Lung microvascular endothelial cell (primary cell): ENCODE data around the gene STIM1. TPM values are rescaled to one million over a fixed set of nuclear protein-coding genes. Genes with fewer than 3 reads are reported as not detected.
A peak's percentile ranks its signal among the peaks of the same experiment; 100 is the strongest.

ENCODE experiments used
- DNase-seq, 2 donors: peaks; one replicate each; pipeline versions ENCODE4 v3.0.0 to v3.0.0-alpha.2; 2010; ENCODE audit warnings: low read depth in 2 of 2
- total RNA-seq: library from RNA; depleted of rRNA; stranded (reverse); fragments of >200 nt; gene quantifications from 2 replicates; pipeline ENCODE4 v1.2.1, GENCODE V29; 2014

STIM1 gene
- total RNA-seq, 1 donor from 2014 or later, result 32.7 TPM

DNA sequence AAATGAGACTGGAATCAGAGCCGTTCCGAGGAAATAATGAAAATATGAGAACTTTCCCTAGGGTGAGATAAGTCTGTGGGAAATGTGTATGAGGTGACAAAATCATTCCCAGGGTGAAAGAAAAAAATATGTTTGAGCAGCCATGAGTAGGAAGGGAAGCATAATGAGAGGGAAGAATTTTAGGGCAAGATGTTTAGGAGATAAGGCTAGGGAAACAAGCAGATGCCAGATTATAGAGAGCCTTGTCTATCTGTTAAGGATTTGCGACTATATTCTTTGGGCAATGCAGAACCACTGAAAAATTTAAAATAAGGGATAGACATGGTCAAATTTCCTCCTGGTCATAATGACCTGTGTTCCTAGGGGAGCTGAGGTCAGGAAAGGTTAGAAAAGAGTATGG lies 54.4 kb downstream of the STIM1 start:
- DNase-seq, result no peak

DNA sequence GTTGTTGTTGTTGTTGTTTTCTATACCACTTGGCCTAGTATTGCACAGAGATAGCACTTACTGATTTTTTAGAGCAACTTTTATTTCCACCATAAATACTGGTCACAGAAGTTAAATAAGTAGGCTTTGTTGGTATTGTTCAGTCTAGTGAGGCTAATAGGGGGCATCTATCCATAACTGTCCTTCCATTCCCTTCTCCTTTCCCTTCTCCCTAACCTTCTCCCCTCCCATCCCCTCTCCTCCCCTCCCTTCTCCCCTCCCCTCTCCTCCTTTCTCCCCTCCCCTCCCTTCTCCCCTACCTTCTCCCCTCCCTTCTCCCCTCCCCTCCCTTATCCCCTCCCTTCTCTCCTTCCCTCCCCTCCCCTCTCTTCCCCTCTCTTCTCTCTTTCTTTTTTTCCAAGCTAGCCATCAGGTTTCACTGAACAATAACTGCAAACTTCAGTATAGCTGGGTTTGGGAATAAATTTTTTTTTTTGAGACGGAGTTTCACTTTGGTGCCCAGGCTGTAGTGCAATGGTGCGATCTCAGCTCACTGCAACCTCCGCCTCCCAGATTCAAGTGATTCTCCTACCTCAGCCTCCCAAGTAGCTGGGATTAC lies 56.5 kb downstream of the STIM1 start:
- no peak for DNase-seq

DNA sequence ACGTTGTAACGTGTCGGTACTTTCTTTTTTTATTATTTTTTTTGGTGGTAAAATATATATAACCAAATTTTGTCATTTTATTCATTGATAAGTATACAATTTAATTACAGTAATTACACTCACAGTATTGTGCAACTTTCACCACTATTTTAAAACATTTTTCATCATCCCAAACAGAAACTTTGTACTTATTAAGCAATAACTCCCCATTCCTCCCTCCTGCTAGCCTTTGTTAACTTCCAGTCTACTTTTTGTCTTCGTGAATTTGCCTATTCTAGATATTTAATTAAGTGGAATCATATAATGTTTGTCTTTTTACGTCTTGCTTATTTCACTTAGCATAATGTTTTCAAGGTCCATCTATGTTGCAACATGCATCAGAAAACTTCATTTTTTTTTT lies 58.5 kb downstream of the STIM1 start:
- DNase-seq, result no peak

DNA sequence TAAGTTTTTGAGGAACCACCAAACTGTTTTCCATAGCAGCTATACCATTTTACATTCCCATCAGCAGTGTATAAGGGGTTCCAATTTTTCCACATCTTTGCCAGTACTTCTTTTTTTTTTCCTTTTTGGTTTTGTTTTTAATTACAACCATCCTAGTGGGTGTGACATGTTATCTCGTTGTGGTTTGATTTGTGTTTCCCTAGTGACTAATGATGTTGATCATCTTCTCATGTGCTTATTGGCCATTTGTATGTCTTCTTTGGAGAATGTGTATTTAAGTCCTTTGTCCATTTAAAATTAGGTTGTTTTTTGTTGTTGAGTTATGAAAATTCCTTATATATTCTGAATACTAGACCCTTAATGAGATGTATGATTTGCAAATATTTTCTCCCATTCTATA lies 59.3 kb downstream of the STIM1 start:
- peak in 1 of 2 donors; percentile 20 for DNase-seq

DNA sequence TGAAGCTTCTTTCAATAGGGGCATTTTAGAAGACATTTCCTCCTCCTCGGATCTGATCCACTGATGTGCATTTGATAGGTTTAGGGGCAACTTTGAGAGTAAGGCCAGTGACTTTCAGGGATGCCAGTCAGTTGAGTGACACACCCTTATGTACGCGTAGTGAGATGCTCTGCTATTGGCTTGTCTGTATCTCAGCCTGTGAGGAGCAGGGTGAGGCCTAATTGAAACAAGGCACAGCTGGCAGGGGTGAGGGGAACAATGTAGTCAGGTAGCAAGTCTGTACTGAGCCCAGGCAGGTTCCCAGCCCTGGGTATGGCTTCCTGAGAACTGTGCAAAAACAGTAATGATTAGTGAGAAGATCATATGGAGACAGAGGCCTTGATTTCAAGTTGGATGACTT lies 61.5 kb downstream of the STIM1 start:
- DNase-seq, result no peak

DNA sequence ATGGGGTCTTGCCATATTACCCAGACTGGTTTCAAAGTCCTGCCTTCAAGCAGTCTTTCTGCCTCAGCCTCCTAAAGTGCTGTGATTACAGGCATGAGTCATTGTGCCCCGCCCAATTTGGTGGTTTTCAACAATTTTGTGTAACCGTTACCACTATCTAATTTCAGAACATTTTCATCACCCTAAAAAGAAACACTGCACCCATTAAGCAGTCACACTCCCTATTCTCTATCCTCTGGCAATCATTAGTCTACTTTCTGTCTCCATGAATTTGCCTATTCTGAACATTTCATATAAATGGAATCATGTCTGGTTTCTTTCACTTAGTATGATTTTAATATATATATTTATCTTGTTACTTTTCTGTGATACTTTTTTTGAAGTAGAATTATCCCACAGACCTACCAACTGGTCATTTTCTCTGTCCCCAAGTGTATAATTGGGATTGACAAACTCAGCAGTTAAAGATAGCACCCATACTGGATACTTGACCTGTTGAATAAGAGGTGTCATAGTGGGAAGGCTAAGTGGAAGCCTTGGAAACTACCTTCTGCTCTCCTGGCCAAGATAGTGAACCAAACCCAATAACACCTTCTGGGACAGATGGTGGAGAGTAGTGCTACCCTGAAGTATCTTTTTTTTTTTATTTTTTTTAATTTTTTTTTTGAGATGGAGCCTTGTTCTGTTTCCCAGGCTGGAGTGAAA lies 64.8 kb downstream of the STIM1 start:
- no peak for DNase-seq

DNA sequence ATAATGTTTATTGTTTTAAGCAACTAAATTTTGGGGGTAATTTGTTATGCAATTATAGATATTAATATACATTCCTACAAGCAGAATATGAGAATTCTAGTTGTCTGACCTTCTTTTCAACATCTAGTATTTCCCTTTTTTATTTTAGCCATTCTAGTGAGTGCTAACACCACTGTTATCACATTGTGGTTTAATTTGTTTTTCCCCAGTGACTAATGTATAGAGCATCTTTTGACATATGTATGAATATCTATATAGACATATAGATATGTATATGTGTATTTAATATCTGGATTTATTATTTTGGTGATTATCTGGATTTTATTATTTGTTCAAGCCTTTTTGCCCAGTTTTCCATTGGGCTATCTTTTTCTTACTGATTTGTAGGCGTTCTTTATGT lies 66.6 kb downstream of the STIM1 start:
- no peak for DNase-seq

DNA sequence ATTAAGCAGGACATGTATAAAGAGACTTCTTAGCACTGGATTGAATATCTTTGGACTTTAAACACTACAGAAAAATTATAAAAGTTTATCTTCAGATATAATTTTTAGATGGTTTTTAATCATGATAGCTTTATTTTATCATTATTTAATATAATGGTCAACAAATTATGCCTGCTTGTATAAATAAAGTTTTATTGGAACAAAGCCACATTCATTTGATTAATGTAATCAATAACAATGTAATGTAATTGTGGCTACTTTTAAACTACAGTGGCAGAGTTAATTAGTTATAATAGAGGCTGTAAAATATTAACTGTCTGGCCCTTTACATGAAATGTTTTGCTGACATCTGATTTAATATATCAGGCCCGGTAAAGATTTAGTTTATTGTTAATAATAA lies 70.0 kb downstream of the STIM1 start:
- DNase-seq, result no peak

DNA sequence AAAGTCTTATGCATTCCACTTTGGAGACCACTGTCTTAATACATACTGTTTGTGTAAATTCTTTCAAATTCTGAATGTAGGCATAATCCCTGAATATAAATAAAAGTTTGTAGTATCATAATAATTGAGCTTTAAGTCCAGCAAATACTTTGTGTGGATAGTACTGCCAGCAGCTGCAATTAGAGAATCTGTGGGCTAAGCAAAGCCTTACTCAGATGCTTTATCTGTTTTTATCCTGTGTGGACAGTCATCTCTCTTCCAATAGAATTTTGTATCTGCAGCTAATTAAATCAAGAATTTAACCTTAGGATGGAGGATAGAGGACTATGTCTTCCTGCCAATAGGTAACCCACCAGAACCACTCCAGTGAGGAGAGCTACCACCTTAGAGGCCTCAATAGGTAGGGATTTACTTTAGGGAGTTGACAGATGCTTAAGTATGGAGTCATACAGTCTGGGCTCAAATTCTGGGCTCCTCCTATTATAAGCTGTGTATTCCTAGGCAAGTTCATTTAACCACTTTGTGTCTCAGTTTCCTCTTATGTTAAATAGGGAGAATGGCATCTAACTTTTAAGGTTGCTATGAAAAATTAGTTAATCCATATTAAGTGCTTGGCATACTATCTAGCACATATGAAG lies 71.1 kb downstream of the STIM1 start:
- DNase-seq, result no peak

DNA sequence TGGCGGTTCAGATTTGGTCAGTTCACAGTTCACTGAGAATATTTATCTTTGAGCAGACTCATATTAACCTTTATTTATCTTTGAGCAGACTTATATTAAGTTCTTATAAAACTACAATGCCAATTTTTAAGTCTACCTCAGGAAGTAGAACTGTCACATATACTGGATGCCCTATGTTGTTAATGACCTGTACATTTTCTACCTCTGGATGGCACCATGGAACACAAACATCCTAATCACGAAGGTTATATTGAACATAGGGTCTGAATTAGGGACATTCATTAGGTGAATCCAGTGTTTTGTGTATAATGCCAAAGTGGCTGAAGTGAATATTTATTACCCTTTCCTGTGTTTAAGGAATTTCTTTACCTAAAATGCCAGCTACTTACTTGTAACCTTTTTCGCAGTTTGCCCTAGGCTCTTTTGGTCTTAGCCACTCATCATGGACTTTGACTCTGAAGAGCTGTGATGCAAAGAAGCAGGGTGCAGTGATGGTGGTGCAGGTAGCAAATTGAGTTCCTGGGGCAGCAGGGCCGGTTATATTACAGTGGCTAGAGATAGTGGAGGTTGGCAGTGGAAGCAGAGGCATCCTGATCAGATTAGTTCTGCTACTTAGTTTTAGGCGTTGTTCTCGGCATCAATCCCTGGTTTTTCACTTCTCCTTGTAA lies 71.8 kb downstream of the STIM1 start:
- DNase-seq, result no peak

DNA sequence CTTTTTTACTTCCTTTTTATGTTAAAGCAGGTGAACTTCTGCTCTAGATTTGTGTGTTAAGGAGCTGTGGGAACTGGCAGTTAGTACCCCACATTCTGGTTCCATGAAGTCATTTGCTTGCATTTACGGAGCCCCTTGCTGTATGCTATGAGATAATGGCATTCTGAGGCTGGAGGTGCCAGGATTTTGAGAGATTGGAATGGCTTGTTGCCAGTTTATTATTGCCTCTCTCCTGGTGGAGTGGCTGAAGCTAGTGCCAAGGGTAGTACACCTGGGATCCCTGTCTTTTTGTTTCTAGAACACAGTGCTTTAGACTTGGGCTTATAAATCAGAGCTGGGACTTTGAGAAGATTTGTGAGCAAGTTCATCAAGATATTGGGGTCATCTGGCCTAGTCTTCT lies 73.8 kb downstream of the STIM1 start:
- no peak for DNase-seq

DNA sequence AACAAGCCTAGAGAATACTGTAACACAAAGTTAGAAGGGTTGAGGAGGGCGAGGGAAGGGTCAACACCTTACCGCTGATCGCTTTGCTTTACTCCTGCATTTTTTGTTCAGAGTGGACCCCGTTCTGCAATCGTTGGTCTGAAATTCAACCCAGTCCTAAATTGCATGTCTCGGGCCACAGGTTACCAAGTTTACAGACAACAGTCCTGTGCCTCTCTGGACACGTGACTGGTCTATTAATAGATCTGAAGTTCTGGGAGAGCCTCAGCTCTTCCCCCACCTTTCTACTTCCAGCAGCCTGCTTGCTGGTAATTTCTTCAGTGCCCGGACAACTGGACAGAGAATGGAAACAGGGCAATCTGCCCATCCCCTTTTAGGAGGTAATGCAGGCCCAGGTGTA lies 74.2 kb downstream of the STIM1 start:
- no peak for DNase-seq

DNA sequence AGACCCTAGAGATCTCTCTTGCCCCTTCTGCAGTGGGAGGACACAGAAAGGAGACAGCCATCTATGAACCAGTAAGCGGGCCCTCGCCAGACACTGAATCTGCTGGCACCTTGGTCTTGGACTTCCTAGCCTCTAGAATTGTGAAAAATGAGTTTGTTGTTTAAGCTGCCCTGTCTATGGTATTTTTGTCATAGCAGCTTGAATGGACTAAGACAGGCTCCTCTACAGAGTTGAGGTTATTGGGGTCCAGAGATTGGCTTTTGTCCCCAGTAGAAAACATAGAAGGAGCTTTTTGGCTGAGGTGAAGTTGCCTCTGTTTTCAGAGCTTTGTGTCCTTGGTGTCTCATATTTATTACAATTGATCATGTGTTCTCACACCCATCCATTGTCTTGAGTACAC lies 77.2 kb downstream of the STIM1 start:
- no peak for DNase-seq

DNA sequence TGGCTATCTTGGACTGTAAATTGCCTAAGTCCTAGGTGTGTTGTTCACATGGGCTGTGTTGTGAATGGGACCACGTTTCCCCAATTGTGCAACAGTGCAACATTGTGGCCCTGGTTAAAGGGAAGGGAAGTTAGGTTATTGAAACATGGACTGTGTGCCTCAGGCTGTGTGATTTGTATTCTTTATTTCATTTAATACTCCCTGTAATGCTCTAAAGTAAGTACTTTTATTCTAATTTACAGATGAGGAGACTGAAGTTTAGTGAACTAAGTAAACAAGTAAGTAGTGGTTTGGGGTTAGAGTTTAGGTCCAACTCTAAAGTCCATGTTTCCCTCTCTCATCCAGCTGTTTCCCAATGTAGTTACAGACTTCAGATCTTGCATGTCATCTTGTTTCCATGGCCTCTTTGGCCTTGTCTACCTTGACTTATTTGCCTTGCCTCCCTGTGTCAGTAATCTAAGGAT lies 77.7 kb downstream of the STIM1 start:
- DNase-seq, result no peak

DNA sequence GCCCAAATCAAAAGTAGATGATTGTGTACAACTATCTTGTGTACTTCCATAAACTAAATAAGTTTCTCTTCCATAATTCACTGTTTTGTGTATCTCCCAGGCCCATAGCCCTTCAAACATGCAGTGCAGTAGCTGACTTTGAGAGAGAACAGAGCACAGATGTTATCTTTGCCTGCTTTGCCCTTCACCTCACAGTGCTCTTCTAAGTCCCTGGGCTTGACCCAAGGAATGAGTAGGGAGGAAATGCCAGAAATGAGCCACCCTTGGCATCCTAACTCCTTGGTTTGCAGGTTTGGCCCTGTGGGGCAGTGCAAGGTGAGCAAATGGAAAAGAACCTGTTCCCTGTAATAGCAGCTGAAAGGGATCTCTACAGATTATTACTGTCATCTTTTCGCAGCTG lies 79.2 kb downstream of the STIM1 start:
- no peak for DNase-seq

DNA sequence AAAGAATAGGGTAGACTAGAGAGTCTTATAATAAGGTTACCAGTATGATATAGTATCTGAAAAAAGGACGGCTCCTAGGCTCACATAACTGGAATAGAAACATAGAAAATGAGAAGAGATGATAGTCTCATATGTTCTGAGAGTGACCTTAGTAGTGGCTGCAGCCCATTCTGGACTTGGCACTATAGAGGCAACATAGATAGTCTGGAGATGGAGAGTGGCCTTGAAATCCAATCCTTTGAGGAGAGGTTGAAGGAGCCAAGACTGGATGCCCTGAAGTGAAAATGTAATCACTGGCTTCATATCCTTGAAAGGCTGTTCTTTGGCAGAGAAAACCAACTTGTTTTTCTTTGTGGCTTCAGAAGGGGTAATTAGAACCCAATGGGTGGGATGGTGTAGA lies 81.1 kb downstream of the STIM1 start:
- no peak for DNase-seq

DNA sequence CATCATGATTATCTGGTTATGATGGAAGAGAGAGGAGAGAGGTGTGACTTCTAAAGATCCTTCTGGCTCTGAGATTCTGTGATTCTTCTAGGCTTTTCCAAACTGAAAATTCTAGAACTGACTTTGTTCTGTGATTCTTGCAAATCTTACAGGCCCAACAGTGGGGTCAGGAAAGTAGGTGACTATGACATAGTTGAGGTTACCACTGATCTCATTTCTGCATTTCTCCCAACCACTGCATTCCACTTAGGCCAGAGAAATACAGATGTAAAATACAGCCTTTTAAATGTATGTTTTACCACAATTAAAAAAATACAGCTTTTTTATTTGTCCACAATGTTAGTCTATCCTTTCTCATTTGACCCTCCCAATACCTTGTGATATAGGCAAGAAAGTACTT lies 83.7 kb downstream of the STIM1 start:
- DNase-seq, result no peak

DNA sequence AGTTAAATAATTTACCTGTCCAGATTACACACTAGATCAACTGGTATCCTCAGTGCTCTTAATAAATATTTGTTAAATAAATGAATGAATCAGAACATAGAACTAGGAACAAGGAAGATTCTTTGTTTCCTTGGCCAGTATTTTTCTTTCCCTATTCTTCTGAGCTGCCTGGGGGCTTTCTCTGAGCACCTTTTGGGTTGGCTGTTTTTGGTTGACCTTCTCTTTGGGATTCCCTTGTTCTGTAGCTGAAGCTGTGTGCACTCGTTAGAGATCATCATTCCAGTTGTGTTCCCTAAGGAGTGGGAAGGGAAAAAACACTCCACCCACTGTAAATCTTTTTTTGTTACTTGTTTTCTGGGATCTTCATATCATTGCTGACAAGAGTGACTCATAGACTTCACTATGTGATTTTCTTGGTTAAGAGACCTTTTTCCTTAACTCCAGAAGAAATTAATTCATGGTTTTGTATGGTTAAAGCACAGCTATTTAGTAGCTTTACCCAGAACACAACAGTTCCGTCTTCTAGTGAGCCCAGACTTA lies 84.3 kb downstream of the STIM1 start:
- DNase-seq, result no peak

DNA sequence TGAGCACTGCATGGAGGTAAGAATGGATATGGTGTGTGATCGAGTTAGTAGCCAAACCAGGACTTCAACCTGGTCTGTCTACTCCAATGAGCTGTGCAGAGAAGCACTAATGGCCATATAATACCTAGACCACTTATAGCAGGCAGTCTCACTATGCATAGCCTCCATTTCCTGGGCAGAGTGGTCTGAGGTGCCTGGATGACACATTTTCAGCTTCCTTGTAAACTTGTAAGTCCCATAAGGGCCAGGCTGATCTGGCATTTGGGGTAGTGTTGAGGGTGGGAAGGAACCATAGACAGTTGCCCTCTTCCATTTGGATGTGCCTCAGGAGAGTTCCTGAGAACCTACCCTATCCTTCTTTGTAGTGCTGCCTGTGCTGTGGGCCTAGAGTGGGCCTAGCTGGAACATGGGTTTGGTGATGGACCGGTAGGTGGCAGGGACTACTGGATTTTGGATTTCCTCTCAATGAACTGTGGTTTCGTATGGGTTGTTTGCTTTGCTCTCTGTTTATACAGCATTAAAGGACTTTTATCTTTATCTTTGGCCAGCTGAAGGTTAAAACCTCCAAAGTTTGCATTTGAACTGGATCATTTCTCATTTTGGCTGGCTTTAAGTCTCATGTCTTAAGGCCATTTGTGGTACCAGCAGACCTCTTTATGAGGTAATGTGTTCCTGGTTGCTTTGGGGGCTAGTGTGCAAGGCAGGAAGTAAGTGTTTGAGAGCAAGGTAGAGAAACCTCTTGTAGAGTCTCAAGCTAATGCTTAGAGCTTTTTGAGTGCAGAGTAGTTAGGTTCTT lies 86.9 kb downstream of the STIM1 start:
- DNase-seq, result no peak

DNA sequence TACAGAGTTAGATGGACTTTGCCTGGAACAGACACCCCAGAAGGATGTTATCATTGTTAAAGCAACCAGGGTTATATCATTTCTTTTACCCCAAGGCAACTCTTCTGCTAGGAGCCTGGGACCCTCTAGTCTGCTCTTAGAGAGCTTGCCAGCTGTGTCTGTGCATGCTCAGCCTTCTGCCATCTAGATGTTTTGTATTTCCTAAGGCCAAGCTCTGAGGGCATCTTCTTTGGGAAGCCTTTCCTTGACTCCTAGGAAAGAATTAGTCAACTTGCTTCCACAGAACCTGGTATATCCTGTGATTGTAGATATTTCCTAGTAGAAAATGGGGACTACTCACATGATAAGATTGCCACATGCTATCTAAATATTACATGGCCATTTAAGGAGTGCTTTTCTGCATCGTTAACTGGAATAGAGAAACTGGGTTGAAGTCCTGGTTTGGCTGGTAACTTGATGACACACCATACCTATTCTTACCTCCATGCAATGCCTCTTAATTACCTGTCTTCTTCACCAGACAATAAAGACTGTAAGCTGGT lies 87.6 kb downstream of the STIM1 start:
- DNase-seq, result peak; percentile 19 to 48

DNA sequence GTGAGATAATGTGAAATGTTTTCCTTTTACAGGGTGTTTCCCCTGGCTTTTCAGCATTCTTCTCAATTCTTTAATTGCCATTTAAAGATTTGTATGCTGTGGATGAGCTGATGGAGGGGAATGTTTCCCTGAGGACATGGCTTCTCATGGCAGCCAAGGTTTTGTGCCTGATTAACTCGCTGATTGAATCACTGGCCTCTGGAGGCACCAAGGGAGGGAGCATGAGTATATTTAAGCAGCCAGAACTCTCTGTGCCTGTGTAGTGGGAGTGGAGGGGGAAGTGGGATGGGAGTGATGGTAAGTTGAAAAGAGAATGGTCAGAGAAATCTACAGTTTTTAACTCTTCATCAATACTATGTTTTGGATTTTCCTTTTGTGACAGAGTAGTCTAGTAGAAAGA lies 88.7 kb downstream of the STIM1 start:
- no peak for DNase-seq
